ENCODE measurements around the gene CRY2. TPM values are rescaled to one million over a fixed set of nuclear protein-coding genes. Genes with fewer than 3 reads are reported as not detected.

CRY2 gene
- polyA plus RNA-seq, 4 donors = 26.5 to 30.4 (median 29.1) TPM

GRCh38 chr11:45913514-45913913 is 66.2 kb downstream of the CRY2 start:
- no peak for DNase-seq (ENCODE audit: low read depth in 4 of 4, low spot score in 3 of 4)

GRCh38 chr11:45913942-45914635 is 66.8 kb downstream of the CRY2 start:
- DNase-seq (ENCODE audit: low read depth in 4 of 4, low spot score in 3 of 4) = no peak

- DNase-seq (ENCODE audit: low read depth in 4 of 4, low spot score in 3 of 4) = no peak
These were observed 68.2 kb downstream of the CRY2 start for GRCh38 chr11:45915446-45915845.

- DNase-seq (ENCODE audit: low read depth in 4 of 4, low spot score in 3 of 4) = no peak
These were observed 70.0 kb downstream of the CRY2 start for GRCh38 chr11:45917286-45917622.

- peak; percentile 91 to 94 (median 93) for DNase-seq (ENCODE audit: low read depth in 4 of 4, low spot score in 3 of 4)
These were observed 70.5 kb downstream of the CRY2 start, which contains the start of gene PEX16 for GRCh38 chr11:45917623-45918330. Gene PEX16, minus strand, starts transcription at chr11:45917877. Its CDS starts 66 bp downstream, at chr11:45917811.

GRCh38 chr11:45918331-45918941 is 71.2 kb downstream of the CRY2 start:
- no peak for DNase-seq (ENCODE audit: low read depth in 4 of 4, low spot score in 3 of 4)

- DNase-seq (ENCODE audit: low read depth in 4 of 4, low spot score in 3 of 4) = no peak
These were observed 71.8 kb downstream of the CRY2 start for GRCh38 chr11:45918962-45919675.

- no peak for DNase-seq (ENCODE audit: low read depth in 4 of 4, low spot score in 3 of 4)
These were observed 72.7 kb downstream of the CRY2 start for GRCh38 chr11:45919806-45920530.

- no peak for DNase-seq (ENCODE audit: low read depth in 4 of 4, low spot score in 3 of 4)
These were observed 73.5 kb downstream of the CRY2 start for GRCh38 chr11:45920531-45921477.

GRCh38 chr11:45921561-45922424 is 74.5 kb downstream of the CRY2 start:
- no peak for DNase-seq (ENCODE audit: low read depth in 4 of 4, low spot score in 3 of 4)

- no peak for DNase-seq (ENCODE audit: low read depth in 4 of 4, low spot score in 3 of 4)
These were observed 75.3 kb downstream of the CRY2 start, which contains the start of gene LARGE2 for GRCh38 chr11:45922425-45923082. Gene LARGE2, plus strand, starts transcription at chr11:45922656. Its CDS starts 227 bp downstream, at chr11:45922883.

- no peak for DNase-seq (ENCODE audit: low read depth in 4 of 4, low spot score in 3 of 4)
These were observed 77.0 kb downstream of the CRY2 start for GRCh38 chr11:45924036-45924915.

- no peak for DNase-seq (ENCODE audit: low read depth in 4 of 4, low spot score in 3 of 4)
These were observed 77.7 kb downstream of the CRY2 start for GRCh38 chr11:45924927-45925326.

- no peak for DNase-seq (ENCODE audit: low read depth in 4 of 4, low spot score in 3 of 4)
These were observed 78.3 kb downstream of the CRY2 start for GRCh38 chr11:45925550-45925949.

GRCh38 chr11:45926001-45926401 is 78.7 kb downstream of the CRY2 start:
- DNase-seq (ENCODE audit: low read depth in 4 of 4, low spot score in 3 of 4) = no peak

- no peak for DNase-seq (ENCODE audit: low read depth in 4 of 4, low spot score in 3 of 4)
These were observed 79.5 kb downstream of the CRY2 start for GRCh38 chr11:45926536-45927331.

All from right renal pelvis (tissue), 4 donors.